Heart right ventricle (tissue), 16 donors: Measurements from ENCODE around the gene USP47. TPM values are rescaled to one million over a fixed set of nuclear protein-coding genes. Genes with fewer than 3 reads are reported as not detected.

Source experiments
- ATAC-seq, 8 donors: fragments of 200-7000 bp; cut with Tn5 transposase; one replicate each; pipeline ENCODE4 v1.9.1; 2020; ENCODE audit warnings: mild to moderate bottlenecking in 8 of 8, moderate library complexity in 8 of 8, moderate number of reproducible peaks in 1 of 8
- DNase-seq, 2 donors: peaks; one replicate each; pipeline ENCODE4 v3.0.0-alpha.2; 2020
- H3K27ac ChIP-seq, 10 donors: fragments of 200-600 bp; sonication (generic) in 2 of 10; one replicate each; pipeline versions ENCODE4 v1.5.0 to v1.8.0; 2020 to 2022; ENCODE audit warnings: mild to moderate bottlenecking in 3 of 10
- H3K27me3 ChIP-seq, 7 donors: fragments of 200-600 bp; one replicate each; pipeline ENCODE4 v1.8.0; 2021 to 2022; ENCODE audit warnings: mild to moderate bottlenecking in 2 of 7
- H3K36me3 ChIP-seq, 9 donors: fragments of 200-600 bp; sonication (generic) in 1 of 9; one replicate each; pipeline versions ENCODE4 v1.5.0 to v1.8.0; 2020 to 2022; ENCODE audit warnings: mild to moderate bottlenecking in 2 of 9
- H3K4me1 ChIP-seq, 9 donors: fragments of 200-600 bp; sonication (generic) in 1 of 9; one replicate each; pipeline versions ENCODE4 v1.5.0 to v1.8.0; 2020 to 2022; ENCODE audit warnings: mild to moderate bottlenecking in 4 of 9
- H3K4me3 ChIP-seq, 10 donors: fragments of 200-600 bp; sonication (generic) in 2 of 10; one replicate each; pipeline versions ENCODE4 v1.5.0 to v1.8.0; 2020 to 2022; ENCODE audit warnings: mild to moderate bottlenecking in 7 of 10, moderate library complexity in 2 of 10
- H3K9me3 ChIP-seq, 11 donors: fragments of 200-600 bp in 10 of 11; sonication (generic) in 2 of 11; one replicate each; pipeline versions ENCODE4 v1.5.0 to v1.8.0; 2013 to 2022; ENCODE audit warnings: mild to moderate bottlenecking in 2 of 11, control low read depth in 1 of 11, moderate library complexity in 1 of 11
- CTCF ChIP-seq, 9 donors: fragments of 200-600 bp; sonication (generic) in 2 of 9; IDR thresholded peaks; one replicate each; pipeline versions ENCODE4 v1.5.0 to v1.8.0; 2021 to 2022; ENCODE audit warnings: antibody characterized with exemption in 9 of 9, mild to moderate bottlenecking in 5 of 9, moderate library complexity in 1 of 9
- WGBS, 2 donors: extraction: QIAGEN DNeasy Blood & Tissue Kit; methylation state at CpG; one replicate each; pipeline ENCODE4 v1.1.7; 2013; ENCODE audit warnings: inconsistent platforms in 1 of 2; 5-methylcytosine and 5-hydroxymethylcytosine counted together
- intact Hi-C, 10 donors: fragments of 100-400 bp; cut with DNase I; formaldehyde crosslinking; loops; one replicate each; pipeline versions ENCODE4 v1.11.1 to v1.14.2; 2022
- polyA plus RNA-seq, 2 donors: library from polyadenylated mRNA; stranded (reverse); fragments of 200-250 nt; gene quantifications; one replicate each; pipeline ENCODE4 v1.2.3, GENCODE V29; 2013
- total RNA-seq, 10 donors: library from RNA; stranded (reverse); fragmentation: NEBNext Ultra II Directional in 3 of 10; extraction: Animal tissue kit (Norgen Biotek cat#: 25700) in 3 of 10; gene quantifications; one replicate each; pipeline versions ENCODE4 v1.2.1 to v1.2.4, GENCODE V29; 2021 to 2023
- donor health status: Arrhythmogenic right ventricular cardiomyopathy.
- donor health status: ischemic (EF 13 %, LVEDD 7.1; RV severe dilation, severe dysfunction).
- donor health status: healthy with polysubstance abuse.
- donor health status: DM: no; HTN: yes; CAD: no.
- donor health status: DM: no; HTN: no; CAD: no.
- donor health status: ischemic (EF 25% LVEDD 6.9; RV normal size, moderate dysfunction).
- donor health status: ischemic (EF 25% LVEDD 5.7; RV mildly dilated, moderate dysfunction).
- donor health status: healthy.
- donor health status: DM: yes; HTN: yes; CAD: no.
- donor health status: Ischemic cardiomyopathy.
- donor health status: ischemic (EF 35%, LVEDD 5.7; RV mildly dilated, moderate dysfunction).
- donor health status: nonischemic (EF 11% LVEDD 7.7; RV severe dilation, severe dysfunction).
- donor health status: DM: yes; HTN: yes; CAD: no.
- donor health status: PGD.
- donor health status: ischemic (EF 29% LVEDD 5.4; RV normal size, mild dysfunction).
- donor health status: nonischemic (EF 23%, LVEDD 6.1; RV moderate dilation, normal function).

USP47 gene
- total and polyA plus RNA-seq, 12 donors: 30.5 to 56.4 (median 52.5) TPM

- H3K36me3 ChIP-seq: no peaks in the 10 kb centered on the region
- intact Hi-C loops: loop anchor here in 6 of 10 donors (5.0 to 10.0 kb wide), 6 partner anchors 80 to 480 kb away; no protein-coding TSS in a partner anchor
- ATAC-seq: no peak
- no peak overlapping the region for H3K4me3 ChIP-seq
- no peak for TF ChIP-seq CTCF (IDR thresholded peaks at IDR 0.05)
- no peak for DNase-seq
- peaks cover 0 to 20% (median 14%) of the 10 kb centered on the region in 9 donors for H3K4me1 ChIP-seq
- H3K27ac ChIP-seq: no peak overlapping the region
- H3K27me3 ChIP-seq: no peaks in the 10 kb centered on the region
- peaks cover 0 to 5% (median 0%) of the 10 kb centered on the region in 11 donors for H3K9me3 ChIP-seq
- WGBS, 2 donors: 100% methylated on average over 1 of the region's 1 CpG
Measured at GRCh38 chr11:11805228-11805627, 36.5 kb upstream of the USP47 start.

- peak in 3 of 8 donors; percentile 14 to 53 (median 24) for ATAC-seq
- Histone ChIP-seq H3K27ac (peak overlapping the region in 5 of 10 donors; percentile 17 to 62 (median 45)), H3K36me3 (no peaks in the 10 kb centered on the region), H3K4me3 (no peak overlapping the region), H3K27me3 (no peaks in the 10 kb centered on the region), H3K9me3 (peaks cover 0 to 5% (median 0%) of the 10 kb centered on the region in 11 donors), H3K4me1 (peaks cover 0 to 20% (median 14%) of the 10 kb centered on the region in 9 donors)
- intact Hi-C loops: loop anchor here in 6 of 10 donors (5.0 to 10.0 kb wide), 6 partner anchors 79 to 479 kb away; no protein-coding TSS in a partner anchor
- DNase-seq: no peak
- TF ChIP-seq CTCF (IDR thresholded peaks at IDR 0.05): no peak
- WGBS, 2 donors: 85% methylated on average over 3 of the region's 3 CpGs
Measured at GRCh38 chr11:11806074-11806473, 35.7 kb upstream of the USP47 start.

DNA sequence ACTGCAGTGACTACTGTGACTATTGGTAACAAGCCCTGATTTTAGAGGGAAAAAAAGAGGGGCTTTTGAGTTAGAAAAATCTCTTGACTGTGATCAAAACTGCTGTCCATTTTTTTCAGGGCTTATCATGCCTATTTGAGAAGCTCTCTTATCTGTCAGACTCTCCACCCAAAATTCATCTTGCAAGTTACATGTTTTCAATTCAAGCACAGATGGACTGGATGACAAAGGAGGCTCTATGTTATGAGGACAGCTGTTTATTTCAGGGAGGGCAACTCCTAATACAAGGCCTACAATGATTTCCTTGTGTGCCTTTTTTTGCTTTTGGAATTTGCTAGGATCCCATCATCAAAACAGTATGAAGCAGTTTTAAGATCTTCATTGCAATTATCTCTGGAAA lies 35.2 kb upstream of the USP47 start:
- TF ChIP-seq CTCF (IDR thresholded peaks at IDR 0.05): no peak
- peaks cover 0 to 5% (median 0%) of the 10 kb centered on the region in 11 donors for H3K9me3 ChIP-seq
- intact Hi-C loops: loop anchor here in 6 of 10 donors (5.0 to 10.0 kb wide), 6 partner anchors 78 to 478 kb away; no protein-coding TSS in a partner anchor
- no peaks in the 10 kb centered on the region for H3K27me3 ChIP-seq
- ATAC-seq (peak in 4 of 8 donors; percentile 45 to 65 (median 56)), DNase-seq (no peak)
- no peak overlapping the region for H3K4me3 ChIP-seq
- H3K27ac ChIP-seq: peak overlapping the region in 4 of 10 donors; percentile 34 to 62 (median 52)
- no peaks in the 10 kb centered on the region for H3K36me3 ChIP-seq
- H3K4me1 ChIP-seq: peaks cover 0 to 20% (median 14%) of the 10 kb centered on the region in 9 donors

DNA sequence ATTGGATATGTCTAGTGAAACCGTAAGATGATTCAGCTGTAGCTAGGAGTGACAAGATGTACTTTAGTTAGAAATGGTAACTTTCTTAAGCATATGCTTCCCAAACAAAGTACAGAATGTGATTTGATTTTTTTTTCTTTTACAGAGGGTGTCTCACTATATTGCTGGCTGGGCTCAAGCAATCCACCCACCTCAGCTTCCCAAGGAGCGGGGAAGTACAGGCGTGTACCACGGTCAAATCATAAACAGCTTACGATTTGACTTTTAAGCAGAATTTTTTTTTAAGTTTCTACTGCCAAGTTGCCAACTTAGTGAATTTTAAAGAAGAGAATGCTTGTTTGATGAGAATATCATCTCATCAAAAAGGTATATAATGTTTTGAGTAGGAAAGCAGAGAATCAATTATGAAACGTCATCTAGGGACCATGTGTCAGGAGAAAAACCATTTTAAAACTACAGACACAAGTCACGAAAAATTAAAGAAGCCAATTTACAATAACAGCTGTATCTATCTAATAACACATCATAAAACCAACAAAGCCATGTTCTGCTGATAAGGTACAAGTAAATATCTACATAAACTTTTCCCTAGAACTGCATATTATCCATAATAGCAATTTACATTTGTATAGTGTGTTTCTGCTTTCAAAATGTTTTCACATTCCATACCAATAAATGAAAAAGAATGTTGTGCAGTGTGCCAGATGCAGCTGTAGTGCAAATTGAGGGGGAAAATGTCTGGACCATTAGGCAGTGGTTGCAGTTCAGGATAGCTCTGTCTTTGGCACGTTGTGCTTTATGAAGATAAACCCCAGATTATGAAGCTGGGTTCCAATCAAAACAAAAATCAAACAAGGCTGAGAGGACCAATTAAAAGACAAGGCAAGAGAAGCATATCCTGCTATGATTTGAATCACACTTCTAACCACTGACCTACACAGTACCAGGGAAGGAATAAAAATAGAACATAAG lies 33.7 kb upstream of the USP47 start:
- no peaks in the 10 kb centered on the region for H3K36me3 ChIP-seq
- H3K4me1 ChIP-seq: peaks cover 0 to 26% (median 18%) of the 10 kb centered on the region in 9 donors
- H3K9me3 ChIP-seq: peaks cover 0 to 5% (median 0%) of the 10 kb centered on the region in 11 donors
- TF ChIP-seq CTCF (IDR thresholded peaks at IDR 0.05): no peak
- ATAC-seq (no peak), DNase-seq (no peak)
- H3K27ac ChIP-seq: peak overlapping the region in 4 of 10 donors; percentile 23 to 62 (median 44)
- no peaks in the 10 kb centered on the region for H3K27me3 ChIP-seq
- intact Hi-C loops: loop anchor here in 6 of 10 donors (5.0 to 10.0 kb wide), 6 partner anchors 77 to 477 kb away; no protein-coding TSS in a partner anchor
- 70 to 73% methylated on average over 8 of the region's 8 CpGs for WGBS, 2 donors
- H3K4me3 ChIP-seq: no peak overlapping the region
